Erythroblast (primary cell): Measurements from ENCODE around the gene PIK3C2G.

Source experiments
- DNase-seq, 2 experiments: peaks; one replicate each; lab custom pipeline; 2025; lab: John Stamatoyannopoulos, UW
- GATA1 ChIP-seq: IDR thresholded peaks from 2 replicates; pipeline ENCODE4 v1.6.1; 2011; ENCODE audit warnings: low read depth, mild to moderate bottlenecking, control low read depth, low read length, moderate library complexity
- POLR2A ChIP-seq: IDR thresholded peaks from 2 replicates; pipeline ENCODE4 v1.6.1; 2011; ENCODE audit warnings: mild to moderate bottlenecking, low read length

Gene PIK3C2G

GRCh38 chr12:18631339-18631738, 370.0 kb downstream of the PIK3C2G start:
- no peak for DNase-seq
- TF ChIP-seq GATA1 (no peak), POLR2A (no peak)

- DNase-seq = no peak
- TF ChIP-seq GATA1 = no peak
Measured at GRCh38 chr12:18632848-18633247, 371.5 kb downstream of the PIK3C2G start.

- TF ChIP-seq POLR2A (no peak), GATA1 (no peak)
- no peak for DNase-seq
Measured at GRCh38 chr12:18634382-18634781, 373.1 kb downstream of the PIK3C2G start.

GRCh38 chr12:18640321-18640955, 379.1 kb downstream of the PIK3C2G start:
- DNase-seq = no peak
- TF ChIP-seq POLR2A (no peak), GATA1 (no peak)

GRCh38 chr12:18643681-18644080, 382.4 kb downstream of the PIK3C2G start:
- TF ChIP-seq GATA1 (no peak), POLR2A (no peak)
- DNase-seq = no peak

GRCh38 chr12:18644564-18644963, 383.2 kb downstream of the PIK3C2G start:
- TF ChIP-seq POLR2A = no peak
- TF ChIP-seq GATA1 = no peak
- no peak for DNase-seq

- no peak for DNase-seq
- TF ChIP-seq POLR2A = no peak
- no peak for TF ChIP-seq GATA1
Measured at GRCh38 chr12:18646286-18646890, 385.1 kb downstream of the PIK3C2G start.

GRCh38 chr12:18651525-18651924, 390.2 kb downstream of the PIK3C2G start:
- no peak for DNase-seq
- no peak for TF ChIP-seq GATA1
- TF ChIP-seq POLR2A = no peak

GRCh38 chr12:18652596-18652995, 391.3 kb downstream of the PIK3C2G start:
- no peak for DNase-seq
- TF ChIP-seq GATA1 = no peak
- TF ChIP-seq POLR2A = no peak

- TF ChIP-seq GATA1 (no peak), POLR2A (no peak)
- DNase-seq = no peak
Measured at GRCh38 chr12:18653465-18653864, 392.1 kb downstream of the PIK3C2G start.

GRCh38 chr12:18655351-18655750, 394.0 kb downstream of the PIK3C2G start:
- TF ChIP-seq POLR2A (no peak), GATA1 (no peak)
- no peak for DNase-seq

GRCh38 chr12:18658179-18658578, 396.9 kb downstream of the PIK3C2G start:
- TF ChIP-seq GATA1 = no peak
- no peak for TF ChIP-seq POLR2A

GRCh38 chr12:18658829-18659228, 397.5 kb downstream of the PIK3C2G start:
- no peak for DNase-seq
- TF ChIP-seq GATA1 (no peak), POLR2A (no peak)

More at GRCh38 chr12:18658179-18658578, 396.9 kb downstream of the PIK3C2G start:
- DNase-seq = no peak

- no peak for TF ChIP-seq POLR2A
- no peak for TF ChIP-seq GATA1
- no peak for DNase-seq
Measured at GRCh38 chr12:18676141-18676540, 414.8 kb downstream of the PIK3C2G start.

GRCh38 chr12:18676996-18677588, 415.8 kb downstream of the PIK3C2G start:
- no peak for DNase-seq
- TF ChIP-seq GATA1 (no peak), POLR2A (no peak)
